Activated T-helper 1 cell treated with Interleukin-2 at 50 U/mL for 16 hours (primary cell): ENCODE data around the gene DIDO1.
"Not testable (repeated sequence)": the region's sequence is repeated elsewhere in the genome, so short reads cannot be mapped to it uniquely, and the experiment has no call there.

Source experiments
- DNase-seq: peaks from one replicate; pipeline ENCODE4 v3.0.0-alpha.2; 2020; ENCODE audit warnings: low read depth

DIDO1 gene

DNA sequence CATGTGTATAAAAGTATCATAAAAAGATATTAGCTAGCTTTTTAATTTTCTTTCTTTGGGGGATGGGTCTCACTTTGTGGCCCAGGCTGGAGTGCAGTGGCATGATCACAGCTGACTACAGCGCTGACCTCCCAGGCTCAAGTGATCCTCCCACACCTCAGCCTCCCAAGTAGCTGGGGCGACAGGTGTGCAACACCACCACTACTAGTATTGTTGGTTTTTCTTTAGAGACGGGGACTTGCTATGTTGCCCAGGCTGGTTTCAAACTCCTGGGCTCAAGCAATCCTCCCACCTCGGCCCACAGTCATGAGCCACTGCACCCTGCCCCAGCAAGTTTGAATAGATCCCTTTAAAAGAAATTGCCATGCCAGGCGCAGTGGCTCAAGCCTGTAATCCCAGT lies 71.2 kb downstream of the DIDO1 start:
- DNase-seq = no peak

DNA sequence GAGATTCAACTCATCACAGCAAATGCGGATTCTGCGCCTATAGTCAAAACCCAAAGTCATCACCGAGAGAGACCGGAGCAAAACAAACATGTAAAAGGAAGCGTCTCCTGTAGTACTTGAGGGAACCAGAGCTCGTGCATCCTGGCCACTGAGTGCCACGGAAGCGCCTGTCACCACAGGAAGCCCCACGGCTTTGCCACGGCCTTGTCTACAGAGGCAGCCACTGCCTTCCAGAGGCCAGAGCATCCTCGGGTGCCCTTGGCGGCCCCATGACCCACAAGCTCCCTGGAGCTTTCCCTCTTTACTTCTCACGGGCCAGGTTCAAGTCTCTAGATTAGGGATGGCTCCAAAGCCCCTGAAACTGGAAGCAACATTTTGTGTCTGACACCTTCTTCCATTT lies 72.2 kb downstream of the DIDO1 start:
- DNase-seq = no peak

DNA sequence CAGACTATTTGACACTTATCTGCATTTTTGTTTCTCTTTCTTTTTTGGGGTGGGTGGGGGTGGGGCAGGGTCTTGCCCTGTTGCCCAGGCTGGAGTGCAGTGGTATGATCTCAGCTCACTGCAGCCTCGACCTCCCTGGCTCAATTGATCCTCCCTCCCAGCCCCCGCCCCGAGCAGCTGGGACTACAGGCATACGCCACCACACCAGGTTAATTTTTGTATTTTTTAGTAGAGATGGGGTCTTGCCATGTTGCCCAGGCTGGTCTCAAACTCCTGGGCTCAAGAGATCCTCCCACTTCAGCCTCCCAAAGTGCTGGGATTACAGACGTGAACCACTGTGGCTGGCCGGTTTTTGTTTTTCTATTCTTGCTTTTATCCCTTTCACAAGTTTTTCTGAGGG lies 73.0 kb downstream of the DIDO1 start:
- DNase-seq = not testable (repeated sequence)

DNA sequence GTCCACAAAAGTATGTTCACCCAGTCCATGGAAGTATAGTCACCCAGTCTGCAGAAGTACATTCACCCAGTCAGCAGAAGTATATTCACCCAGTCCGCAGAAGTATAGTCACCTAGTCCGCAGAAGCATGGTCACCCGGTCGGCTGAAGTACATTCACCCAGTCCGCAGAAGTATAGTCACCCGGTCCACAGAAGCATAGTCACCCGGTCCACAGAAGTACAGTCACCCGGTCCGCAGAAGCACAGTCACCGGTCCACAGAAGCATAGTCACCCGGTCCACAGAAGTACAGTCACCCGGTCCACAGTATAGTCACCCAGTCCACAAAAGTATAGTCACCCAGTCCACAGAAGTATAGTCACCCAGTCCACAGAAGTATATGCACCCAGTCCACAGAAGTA lies 73.5 kb downstream of the DIDO1 start:
- DNase-seq = no peak

DNA sequence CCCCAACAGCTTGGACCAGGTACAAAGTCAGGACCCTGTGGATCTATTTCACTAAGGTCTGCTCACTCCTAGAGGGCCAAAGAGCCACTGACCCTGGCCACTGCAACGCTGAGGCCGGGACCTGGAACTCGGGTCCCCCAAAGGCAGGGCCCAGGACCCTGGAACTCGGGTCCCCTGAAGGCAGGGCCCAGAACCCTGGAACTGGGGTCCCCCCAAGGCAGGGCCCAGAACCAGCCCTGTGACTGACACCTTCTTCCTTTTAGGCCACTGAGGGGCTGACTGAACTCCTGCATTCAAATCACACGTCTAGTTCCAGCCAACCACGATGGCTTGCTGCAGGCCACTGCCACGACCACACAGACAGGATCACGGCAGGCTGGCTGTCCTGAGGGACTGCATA lies 74.1 kb downstream of the DIDO1 start:
- no peak for DNase-seq

DNA sequence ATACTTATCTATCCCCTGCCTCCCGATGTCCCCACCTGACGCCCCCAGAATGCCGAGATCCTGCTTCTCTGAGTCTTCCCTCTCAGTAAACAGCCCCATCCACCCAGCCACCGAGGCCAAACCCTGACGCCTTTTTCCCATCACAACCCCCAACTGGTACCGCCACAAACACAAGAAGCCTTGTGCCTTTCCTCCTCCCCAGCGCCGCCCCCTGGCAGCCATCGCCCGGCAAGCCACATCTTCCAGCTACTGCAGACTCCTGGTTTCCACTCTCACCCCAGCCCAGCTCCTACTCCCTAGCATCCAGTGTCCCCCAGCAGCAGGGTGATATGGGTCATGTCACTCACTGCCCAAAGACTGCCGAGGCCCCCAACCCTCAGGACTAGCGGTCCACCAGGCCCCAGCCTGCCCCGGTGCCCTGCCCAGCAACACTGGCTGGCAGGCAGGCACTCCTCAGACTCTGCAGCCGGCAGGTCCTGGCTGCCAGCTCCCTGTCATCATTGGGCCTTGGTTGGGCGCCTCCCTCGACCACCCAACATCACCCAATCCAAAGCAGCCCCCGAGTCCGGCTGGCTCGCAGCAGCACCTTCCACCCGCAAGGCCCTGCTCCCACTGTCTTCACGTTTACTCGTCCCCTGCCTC lies 75.9 kb downstream of the DIDO1 start:
- no peak for DNase-seq

DNA sequence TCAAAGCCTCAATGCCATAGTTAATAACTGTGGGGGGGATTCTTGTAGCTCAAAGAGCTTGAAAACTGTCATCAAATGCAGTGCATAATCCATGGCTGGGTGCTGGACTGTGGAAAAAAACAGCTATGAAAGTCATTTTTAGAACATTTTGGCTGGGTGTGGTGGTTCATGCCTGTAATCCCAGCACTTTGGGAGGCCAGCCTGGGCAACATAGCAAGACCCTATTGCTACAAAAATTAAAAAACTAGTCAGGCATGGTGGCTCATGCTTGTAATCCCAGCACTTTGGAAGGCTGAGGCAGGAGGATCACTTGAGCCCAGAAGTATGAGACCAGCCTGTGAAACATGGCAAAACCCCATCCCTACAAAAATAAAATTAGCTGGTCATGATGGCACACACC lies 76.9 kb downstream of the DIDO1 start:
- no peak for DNase-seq

DNA sequence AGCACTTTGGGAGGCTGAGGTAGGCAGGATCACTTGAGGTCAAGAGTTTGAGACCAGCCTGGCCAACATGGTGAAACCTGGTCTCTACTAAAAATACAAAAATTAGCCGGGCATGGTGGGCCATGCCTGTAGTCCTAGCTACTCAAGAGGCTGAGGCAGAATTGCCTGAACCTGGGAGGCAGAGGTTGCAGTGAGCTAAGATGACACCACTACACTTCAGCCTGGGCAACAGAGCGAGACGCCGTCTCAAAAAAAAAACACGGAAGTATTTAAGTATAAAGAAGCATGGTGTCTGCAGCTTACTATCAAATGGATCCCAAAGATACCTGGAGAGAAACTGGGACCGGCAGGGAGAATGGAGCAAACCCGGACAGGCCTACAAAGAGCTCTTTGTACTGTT lies 77.4 kb downstream of the DIDO1 start:
- DNase-seq = not testable (repeated sequence)

DNA sequence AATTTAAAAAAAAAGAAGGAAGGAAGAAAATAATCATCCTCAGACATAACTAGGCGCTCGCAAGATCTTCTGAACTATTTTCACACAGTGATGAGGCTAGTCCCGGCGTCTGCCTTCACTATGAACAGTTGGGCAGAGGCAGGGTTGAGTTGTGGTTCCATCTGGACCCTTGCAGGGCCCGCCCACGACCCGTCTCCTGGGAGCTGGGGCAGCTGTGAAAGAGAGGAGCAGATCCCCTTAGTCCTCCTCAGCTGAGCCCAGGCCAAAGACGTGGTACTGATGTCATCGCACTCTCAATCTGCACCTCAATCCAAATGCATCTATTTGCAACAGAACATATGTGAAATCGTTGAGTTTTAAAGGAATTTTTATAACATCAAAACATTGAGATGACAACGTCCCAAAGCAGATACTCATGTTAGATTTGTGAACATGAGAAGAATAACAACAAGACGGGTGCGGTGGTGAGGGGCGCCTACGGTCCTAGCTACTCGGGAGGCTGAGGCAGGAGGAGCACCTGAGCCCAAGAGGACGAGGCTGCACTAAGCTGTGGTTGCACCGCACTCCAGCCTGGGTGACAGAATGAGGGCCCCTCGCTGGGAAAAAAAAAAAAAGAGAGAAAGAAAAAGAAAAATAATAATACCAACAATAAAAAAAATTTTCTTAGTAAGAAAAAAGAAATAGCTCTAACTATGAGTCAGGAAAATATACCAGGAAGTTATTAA lies 80.0 kb downstream of the DIDO1 start:
- no peak for DNase-seq

DNA sequence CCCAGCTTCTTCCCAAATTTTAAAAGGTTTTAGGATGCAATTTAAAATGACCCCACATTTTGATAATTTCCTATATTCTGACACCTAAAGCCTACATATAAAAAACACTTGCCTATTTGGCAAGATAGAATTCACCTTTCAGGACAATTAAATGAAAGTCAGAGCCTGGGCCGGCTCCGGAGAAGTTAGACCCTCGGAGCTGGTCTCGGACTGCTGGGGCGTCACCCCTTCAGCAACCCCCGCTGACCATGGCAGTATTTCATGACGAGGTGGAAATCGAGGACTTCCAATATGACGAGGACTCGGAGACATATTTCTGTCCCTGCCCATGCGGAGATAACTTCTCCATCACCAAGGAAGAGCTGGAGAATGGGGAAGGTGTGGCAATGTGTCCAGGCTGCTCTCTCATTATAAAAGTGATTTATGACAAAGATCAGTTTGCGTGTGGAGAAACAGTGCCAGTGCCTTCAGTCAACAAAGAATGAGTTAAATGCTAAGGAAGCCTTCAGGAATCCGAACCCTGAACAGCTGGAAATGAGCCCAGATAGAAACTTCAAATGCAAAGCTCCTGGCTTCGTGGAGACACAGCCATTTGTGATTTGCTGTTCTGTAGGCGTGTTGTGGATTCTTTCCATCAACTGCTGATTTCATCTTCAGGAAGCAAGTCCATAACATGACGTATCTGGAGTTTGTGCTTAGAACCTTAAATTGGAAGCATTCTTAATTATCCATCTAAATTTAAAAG lies 80.7 kb downstream of the DIDO1 start:
- DNase-seq = no peak

DNA sequence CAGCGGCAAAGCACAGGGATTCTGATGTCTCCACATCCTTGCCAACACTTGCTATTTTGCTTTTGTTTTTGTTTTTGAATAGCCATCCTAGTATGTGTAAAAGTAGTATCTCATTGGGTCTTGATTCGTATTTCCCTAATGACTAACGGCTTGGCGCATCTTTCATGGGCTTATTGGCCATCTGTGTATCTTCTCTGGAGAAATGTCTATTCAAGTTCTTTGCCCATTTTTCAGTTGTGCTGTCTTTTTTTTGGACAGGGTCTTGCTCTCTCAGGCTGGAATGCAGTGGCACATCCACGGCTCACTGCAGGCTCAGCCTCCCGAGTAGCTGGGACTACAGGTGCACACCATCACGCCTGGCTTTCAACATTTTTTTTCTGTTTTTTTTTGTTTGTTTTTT lies 82.1 kb downstream of the DIDO1 start:
- DNase-seq = no peak

DNA sequence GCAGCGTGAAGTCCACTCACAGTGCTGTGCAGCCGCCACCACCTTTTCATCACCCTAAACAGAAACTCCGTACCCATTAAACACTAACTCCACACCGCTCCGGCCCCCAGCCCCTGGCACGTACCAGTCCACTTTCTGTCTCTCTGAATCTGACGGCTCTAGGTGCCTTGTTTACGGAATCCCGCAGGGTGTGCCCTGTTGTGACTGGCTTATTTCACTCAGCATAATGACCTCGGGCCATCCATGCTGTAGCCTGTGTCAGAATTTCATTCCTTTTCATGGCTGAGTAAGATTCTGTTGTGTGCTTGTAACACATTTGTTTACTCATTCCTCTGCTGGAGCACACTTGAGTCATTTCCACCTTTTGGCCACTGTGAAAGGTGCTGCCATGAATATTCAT lies 82.6 kb downstream of the DIDO1 start:
- no peak for DNase-seq

DNA sequence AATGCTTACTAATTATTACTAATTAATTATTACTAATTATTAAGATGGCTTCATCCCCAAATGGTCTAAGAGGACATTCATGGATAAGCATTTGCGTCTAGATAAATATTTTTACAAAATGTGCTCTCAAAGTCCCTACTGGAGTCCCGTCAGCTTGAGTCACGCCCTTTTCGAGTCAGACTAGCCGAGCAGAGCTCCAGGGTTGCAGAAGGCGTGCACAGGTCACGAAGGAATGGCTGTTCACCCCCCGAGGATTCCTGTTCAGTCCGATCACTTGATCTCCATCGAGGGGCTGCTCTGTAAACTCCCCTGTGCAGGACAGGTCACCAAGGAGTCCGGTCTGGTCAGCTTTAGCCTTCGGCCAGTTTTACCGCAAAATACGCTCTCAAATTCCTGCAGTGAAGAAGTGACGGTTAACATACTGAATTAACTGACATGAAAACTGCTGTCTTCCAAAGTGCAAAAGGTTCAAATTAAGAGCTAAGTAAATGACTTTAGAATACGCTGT lies 84.5 kb downstream of the DIDO1 start:
- no peak for DNase-seq

DNA sequence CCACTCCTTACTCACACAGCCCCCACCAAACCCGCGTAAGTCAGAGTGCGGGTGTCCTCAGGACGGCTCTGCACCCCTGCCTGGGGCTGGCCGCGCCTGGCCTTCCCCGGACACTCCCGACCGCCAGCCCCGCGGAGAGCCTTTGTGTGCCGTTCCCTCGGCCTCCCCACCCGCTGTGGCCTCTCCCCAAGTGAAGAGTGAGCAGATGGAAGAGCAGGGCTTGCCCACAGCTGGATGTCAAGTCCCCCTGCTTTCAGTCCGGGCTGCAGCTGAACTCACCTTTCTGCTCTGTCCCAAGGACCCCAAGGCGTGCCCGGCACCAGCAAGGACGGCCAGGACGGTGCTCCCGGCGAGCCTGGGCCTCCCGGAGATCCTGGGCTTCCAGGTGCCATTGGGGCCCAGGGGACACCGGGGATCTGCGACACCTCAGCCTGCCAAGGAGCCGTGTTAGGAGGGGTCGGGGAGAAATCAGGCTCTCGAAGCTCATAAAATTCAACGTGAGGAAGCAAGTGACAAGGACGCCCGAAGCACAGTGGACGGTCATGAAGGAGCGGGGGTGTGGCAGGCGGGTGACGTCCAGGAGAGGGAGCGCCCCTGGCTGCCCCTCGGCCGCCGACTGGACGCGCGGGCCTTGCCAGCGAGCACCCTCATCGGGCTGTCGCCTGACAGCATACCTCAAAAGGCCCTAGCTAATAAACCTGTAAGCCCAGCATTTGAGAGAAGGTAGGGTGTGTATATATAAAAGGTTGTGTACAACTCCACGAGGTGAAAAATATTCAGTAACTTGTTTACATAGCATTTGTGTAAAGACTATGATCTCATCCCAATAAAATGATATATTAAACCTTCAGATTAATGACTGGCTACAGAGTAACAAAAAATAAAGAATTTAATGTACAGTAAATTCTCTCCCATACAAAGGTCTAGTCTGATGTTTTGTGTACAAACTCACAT lies 85.8 kb downstream of the DIDO1 start:
- DNase-seq = no peak

DNA sequence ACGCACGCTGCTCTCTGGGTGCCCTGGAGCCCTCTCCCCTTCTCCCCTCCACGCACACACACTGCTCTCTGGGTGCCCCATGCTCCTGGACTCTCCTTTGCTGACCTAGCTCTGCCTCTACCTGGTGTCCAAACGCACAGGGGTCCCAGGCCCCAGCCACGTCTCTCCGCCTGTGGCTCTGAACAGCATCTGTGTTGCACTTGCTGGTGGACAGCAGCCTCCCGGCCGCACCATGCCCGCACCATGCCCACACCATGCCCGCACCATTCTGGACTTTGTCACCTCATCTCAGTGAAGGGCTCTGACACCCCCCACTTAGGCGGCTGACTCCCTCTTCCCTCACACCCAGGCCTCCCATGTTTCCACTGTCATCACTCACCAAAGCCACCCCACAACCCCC lies 86.5 kb downstream of the DIDO1 start:
- no peak for DNase-seq

DNA sequence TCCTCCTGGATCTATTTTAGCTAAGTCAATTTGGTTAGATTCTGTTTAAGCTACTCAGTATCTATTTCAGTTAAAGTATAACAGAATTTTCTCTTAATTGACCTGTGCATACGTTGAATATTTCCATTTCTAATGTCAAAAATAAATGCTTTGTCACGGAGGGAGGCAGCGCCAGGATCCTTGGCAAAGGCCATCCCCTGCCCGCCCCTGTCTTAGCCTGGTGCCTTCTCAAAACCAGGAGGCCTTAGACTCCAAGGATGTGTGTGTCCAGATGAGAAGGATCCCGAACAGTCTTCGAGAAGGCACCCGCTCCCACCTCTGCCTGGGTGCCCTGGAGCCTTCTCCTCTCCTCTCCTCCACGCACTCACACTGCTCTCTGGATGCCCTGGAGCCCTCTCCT lies 87.0 kb downstream of the DIDO1 start:
- DNase-seq = no peak

DNA sequence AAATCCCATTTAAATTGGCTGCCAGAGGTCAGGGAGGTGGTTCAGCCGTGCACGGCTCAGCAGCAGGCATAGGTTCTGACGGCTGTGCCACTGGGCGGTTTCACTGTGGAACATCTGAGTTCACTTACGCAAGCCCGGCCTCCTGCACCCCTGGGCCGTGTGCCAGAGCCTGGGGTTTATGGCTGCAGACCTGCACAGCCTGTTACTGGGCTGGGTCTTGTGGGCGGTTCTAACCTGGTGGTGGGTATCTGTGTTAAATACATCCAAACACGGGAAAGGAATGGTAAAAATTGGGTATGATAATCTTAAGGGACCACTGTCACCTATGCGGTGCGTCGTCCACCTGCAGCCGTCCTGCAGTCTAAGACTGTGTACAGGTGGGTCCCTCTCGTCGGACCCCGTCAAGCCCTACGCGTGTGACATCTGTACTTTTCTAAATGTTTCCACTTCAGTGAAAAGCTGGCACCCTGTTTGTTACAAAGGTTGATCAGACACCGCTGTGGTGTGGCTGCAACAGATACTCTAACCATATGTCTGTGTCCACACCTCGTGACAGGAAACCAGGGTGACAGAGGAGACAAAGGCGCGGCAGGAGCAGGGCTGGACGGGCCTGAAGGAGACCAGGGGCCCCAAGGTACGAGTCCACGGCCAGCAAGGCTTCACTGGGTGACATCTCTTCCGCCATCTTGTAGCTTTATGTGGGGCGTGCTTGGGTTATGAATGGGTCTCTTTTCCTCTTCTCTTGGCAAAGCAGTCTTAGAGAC lies 88.0 kb downstream of the DIDO1 start:
- no peak for DNase-seq

DNA sequence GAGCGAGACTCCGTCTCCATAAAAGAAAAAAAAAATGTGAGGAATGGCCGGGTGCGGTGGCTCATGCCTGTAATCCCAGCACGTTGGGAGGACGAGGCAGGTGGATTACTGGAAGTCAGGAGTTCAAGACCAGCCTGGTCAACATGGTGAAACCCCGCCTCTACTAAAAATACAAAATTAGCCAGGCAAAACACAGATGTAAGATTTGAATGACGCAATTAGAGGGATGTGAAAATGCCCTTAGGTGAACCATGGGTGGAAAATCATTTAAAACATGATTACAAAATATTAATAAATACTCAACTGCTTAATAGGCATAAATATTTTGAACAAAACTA lies 88.5 kb downstream of the DIDO1 start:
- no peak for DNase-seq

DNA sequence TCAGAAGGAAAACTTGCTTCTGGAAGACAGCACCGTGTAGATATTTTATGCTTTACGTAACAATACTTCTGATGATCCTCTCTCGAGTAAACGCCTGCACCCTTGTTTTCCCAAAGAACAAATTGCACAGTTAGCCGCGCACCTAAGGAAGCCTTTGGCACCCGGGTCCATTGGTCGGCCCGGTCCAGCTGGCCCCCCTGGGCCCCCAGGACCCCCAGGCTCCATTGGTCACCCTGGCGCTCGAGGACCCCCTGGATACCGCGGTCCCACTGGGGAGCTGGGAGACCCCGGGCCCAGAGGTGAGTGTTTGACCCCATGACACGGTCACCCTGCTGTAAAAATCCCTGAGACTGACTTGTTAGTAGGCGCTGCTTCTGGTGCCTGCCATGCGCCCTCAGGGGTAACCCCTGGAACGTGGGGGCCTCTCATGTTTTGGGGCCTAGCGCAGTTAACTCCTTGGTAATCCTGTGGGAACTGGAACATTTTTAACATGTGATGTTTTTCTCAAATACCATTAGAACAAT lies 89.3 kb downstream of the DIDO1 start:
- DNase-seq = no peak

DNA sequence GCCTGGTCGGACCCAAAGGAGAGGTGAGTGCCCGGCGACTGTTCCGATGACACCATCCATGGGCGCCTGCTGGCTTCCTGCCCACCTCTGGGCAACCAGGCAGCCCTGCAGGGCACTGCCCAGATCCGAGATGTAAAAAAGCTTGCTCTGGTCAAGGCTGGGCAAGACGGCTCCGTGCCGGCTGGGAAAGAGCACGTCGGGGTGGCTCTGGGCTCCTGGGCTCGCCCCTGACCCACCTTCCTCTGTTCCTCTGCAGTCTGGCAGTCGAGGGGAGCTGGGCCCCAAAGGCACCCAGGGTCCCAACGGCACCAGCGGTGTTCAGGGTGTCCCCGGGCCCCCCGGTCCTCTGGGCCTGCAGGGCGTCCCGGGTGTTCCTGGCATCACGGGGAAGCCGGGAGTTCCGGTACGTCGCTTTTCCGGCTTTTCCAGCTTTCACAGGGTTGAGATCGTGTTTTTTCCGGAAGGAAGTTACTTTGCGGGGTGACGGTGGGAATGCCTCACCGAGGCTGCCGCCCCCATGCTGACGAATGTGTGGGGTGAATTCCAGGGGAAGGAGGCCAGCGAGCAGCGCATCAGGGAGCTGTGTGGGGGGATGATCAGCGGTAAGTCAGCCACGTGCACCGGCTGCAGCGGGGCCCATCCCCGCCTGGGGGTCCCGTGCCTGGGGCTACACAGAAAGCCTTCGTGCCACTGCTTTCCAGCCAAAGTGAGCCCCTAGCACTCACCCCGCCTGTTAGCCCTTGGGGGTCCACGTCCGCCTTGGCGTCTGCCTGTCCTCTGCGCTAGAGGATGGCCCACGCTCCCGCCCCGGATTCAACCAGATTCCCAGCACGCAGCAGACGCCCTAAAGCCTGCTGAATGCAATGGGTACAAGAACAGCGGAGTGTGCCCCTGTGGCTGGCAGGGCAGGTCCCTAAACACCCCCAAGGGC lies 90.1 kb downstream of the DIDO1 start:
- no peak for DNase-seq
